K562 (cell line): ENCODE measurements around the gene UMAD1. TPM values are rescaled to one million over a fixed set of nuclear protein-coding genes. Genes with fewer than 3 reads are reported as not detected.

Experiments
- ATAC-seq: fragments of 200-7000 bp; cut with Tn5 transposase; 3 replicates; pipeline ENCODE4 v1.9.1; 2020; ENCODE audit warnings: moderate library complexity
- BruUV-seq: library from RNA; stranded (reverse); fragments of 400-500 nt; replicated peaks from 2 replicates; lab custom pipeline; 2021; lab: Mats Ljungman, UMichigan
- CTCF ChIA-PET: fragments of 300-600 bp; formaldehyde crosslinking; extraction: SDS; loops from one replicate; lab custom pipeline; 2021; ENCODE audit warnings: low intra/inter-chr PET ratio; lab: Yijun Ruan, JAX
- POLR2A ChIA-PET: fragments of 300-600, 350-650 bp; sonication (Branson Sonifier 250); formaldehyde crosslinking; extraction: SDS; loops from one replicate; lab custom pipeline; 2021; ENCODE audit warnings: antibody characterized with exemption, inconsistent platforms; lab: Yijun Ruan, JAX
- DNase-seq, 4 experiments: peaks; one replicate each; pipeline versions ENCODE4 v3.0.0 to v3.0.0-alpha.2; 2011 to 2018; ENCODE audit warnings: low spot score in 3 of 4, mixed read lengths in 3 of 4; ENCODE audit errors: extremely low read depth in 1 of 4
- FAIRE-seq: peaks from 2 replicates; lab custom pipeline; 2011; peaks lifted over from hg19 to GRCh38; lab: Jason Lieb, UNC
- H2AFZ ChIP-seq: 2 replicates; pipeline ENCODE4 v1.6.0; 2011; ENCODE audit warnings: low read depth, low read length, control low read depth, inconsistent platforms
- H3K27ac ChIP-seq: fragments of 200-600 bp; 3 replicates; pipeline ENCODE4 v1.8.0; 2011; ENCODE audit warnings: low read depth, mild to moderate bottlenecking, control low read depth, inconsistent platforms, low read length, moderate library complexity, mixed read lengths; ENCODE audit errors: extremely low read depth
- H3K27me3 ChIP-seq, 2 experiments: fragments of 300-600 bp in 1 of 2; 2 replicates in 1 of 2; 3 replicates in 1 of 2; pipeline versions ENCODE4 v1.6.0 to v1.8.0; 2011; ENCODE audit warnings: inconsistent platforms in 2 of 2, low read length in 2 of 2, mild to moderate bottlenecking in 1 of 2, mixed read lengths in 1 of 2, moderate library complexity in 1 of 2; ENCODE audit not compliant: control insufficient read depth in 2 of 2, insufficient read depth in 2 of 2
- H3K36me3 ChIP-seq: fragments of 300-600 bp; 3 replicates; pipeline ENCODE4 v1.8.0; 2011; ENCODE audit warnings: mild to moderate bottlenecking, low read length, inconsistent platforms; ENCODE audit not compliant: control insufficient read depth, insufficient read depth
- H3K4me1 ChIP-seq, 2 experiments: fragments of 200-600 bp in 1 of 2; replicated peaks in 1 of 2; 2 replicates in 1 of 2; 3 replicates in 1 of 2; pipeline versions ENCODE4 v1.5.1 to v1.8.0; 2011; ENCODE audit warnings: inconsistent platforms in 2 of 2, low read length in 2 of 2, mild to moderate bottlenecking in 1 of 2, mixed read lengths in 1 of 2, moderate library complexity in 1 of 2; ENCODE audit not compliant: control insufficient read depth in 2 of 2, insufficient read depth in 2 of 2
- H3K4me2 ChIP-seq: 2 replicates; pipeline ENCODE4 v1.6.1; 2011; ENCODE audit warnings: low read length, control low read depth, inconsistent platforms, mixed read lengths; ENCODE audit not compliant: insufficient read depth
- H3K4me3 ChIP-seq: fragments of 200-600 bp; sonication (generic), shearing (Covaris generic); 2 replicates; pipeline ENCODE4 v1.5.1; 2016; ENCODE audit warnings: control low read depth, inconsistent platforms
- H3K79me2 ChIP-seq: fragments of 200-600 bp; 3 replicates; pipeline ENCODE4 v1.8.0; 2011; ENCODE audit warnings: low read length, inconsistent platforms; ENCODE audit not compliant: control insufficient read depth, insufficient read depth
- H3K9ac ChIP-seq, 2 experiments: 2 replicates each; pipeline versions ENCODE4 v1.6.0 to v1.6.1; 2011; ENCODE audit warnings: low read depth in 2 of 2, low read length in 2 of 2, control low read depth in 1 of 2, inconsistent platforms in 1 of 2, mild to moderate bottlenecking in 1 of 2, mixed read lengths in 1 of 2; ENCODE audit not compliant: insufficient read depth in 1 of 2
- H3K9me1 ChIP-seq: one replicate; pipeline ENCODE4 v1.6.0; 2011; ENCODE audit warnings: inconsistent platforms, mild to moderate bottlenecking, low read length, moderate library complexity; ENCODE audit not compliant: control insufficient read depth, insufficient read depth
- H3K9me3 ChIP-seq: replicated peaks from 2 replicates; pipeline ENCODE4 v1.5.1; 2011; ENCODE audit warnings: low read depth, low read length, inconsistent platforms; ENCODE audit not compliant: control insufficient read depth, insufficient read depth
- H4K20me1 ChIP-seq: replicated peaks from 2 replicates; pipeline ENCODE4 v1.6.1; 2011; ENCODE audit warnings: low read length, inconsistent platforms, mixed read lengths; ENCODE audit not compliant: control insufficient read depth, insufficient read depth
- JUND ChIP-seq, 2 experiments: IDR thresholded peaks; 2 replicates in 1 of 2; 3 replicates in 1 of 2; pipeline ENCODE4 v1.6.1; 2011; ENCODE audit warnings: borderline replicate concordance in 2 of 2, low read depth in 2 of 2, low read length in 2 of 2, improper control_type of control experiment in 1 of 2, missing biosample characterization in 1 of 2, missing genetic modification characterization in 1 of 2, missing genetic modification reagents in 1 of 2
- NFIX ChIP-seq: fragments of 250-450 bp; sonication (Bioruptor Pico); IDR thresholded peaks from 2 replicates; pipeline ENCODE4 v1.4.0; 2020; ENCODE audit warnings: low read depth, mild to moderate bottlenecking, moderate library complexity
- SIRT6 ChIP-seq: IDR thresholded peaks from one replicate; pipeline ENCODE4 v1.6.1; 2012; ENCODE audit warnings: low read depth, mild to moderate bottlenecking, control low read depth, inconsistent platforms, low read length, moderate library complexity
- TAF7 ChIP-seq: fragments of 450-650 bp; IDR thresholded peaks from 2 replicates; pipeline ENCODE4 v1.6.1; 2016; ENCODE audit warnings: missing genetic modification characterization, missing compliant biosample characterization
- ZBTB1 ChIP-seq: sonication (generic); formaldehyde crosslinking; IDR thresholded peaks from 2 replicates; pipeline ENCODE4 v1.8.1; 2023; ENCODE audit warnings: missing genetic modification reagents, low read depth, mild to moderate bottlenecking, borderline replicate concordance
- ZNF41 ChIP-seq: fragments of 250-450 bp; sonication (Bioruptor Pico); conservative IDR thresholded peaks from 2 replicates; pipeline ENCODE4 v1.4.0; 2020; ENCODE audit warnings: mild to moderate bottlenecking
- WGBS: fragments of 100-300 bp; shearing (Covaris generic); methylation state at CpG from one replicate; pipeline ENCODE4 v1.1.6; 2016; ENCODE audit warnings: low coverage, mixed read lengths; ENCODE audit not compliant: insufficient coverage; ENCODE audit errors: missing lambda C conversion rate; 5-methylcytosine and 5-hydroxymethylcytosine counted together
- in situ Hi-C: fragments of 300-500 bp; cut with MboI; formaldehyde crosslinking; loops from 4 replicates; pipeline ENCODE4 v1.15.0; 2018; ENCODE audit warnings: inconsistent platforms, mixed read lengths
- intact Hi-C: fragments of 100-400 bp; cut with micrococcal nuclease; formaldehyde crosslinking; loops from 2 replicates; pipeline ENCODE4 v1.14.2; 2022
- polyA plus RNA-seq, 8 experiments: library from polyadenylated mRNA; depleted of rRNA in 4 of 8; stranded (reverse) in 5 of 8; unstranded in 3 of 8; fragments of >200 nt; fragmentation: Nextera tagmentation in 2 of 8; fragmentation: Illumina TruSeq in 1 of 8; extraction: Ambion mirVana in 2 of 8; extraction: Trizol in 1 of 8; gene quantifications; 2 replicates each; pipeline versions ENCODE4 v1.2.1 to v1.2.3, GENCODE V29; 2011 to 2014; ENCODE audit warnings: inconsistent platforms in 1 of 8, missing spikeins in 1 of 8
- total RNA-seq, 7 experiments: library from RNA; depleted of rRNA in 6 of 7; stranded (reverse); fragments of >200 nt in 6 of 7; fragmentation: Illumina TruSeq in 2 of 7; extraction: Trizol in 2 of 7; gene quantifications; 2 replicates each; pipeline versions ENCODE4 v1.2.1 to v1.2.3, GENCODE V29; 2011 to 2021; ENCODE audit warnings: low replicate concordance in 1 of 7
- TF ChIP-seq, protein P1 (sequence below): fragments of 450-650 bp; IDR thresholded peaks from 2 replicates; pipeline ENCODE4 v1.6.1; 2017; ENCODE audit warnings: mild to moderate bottlenecking, moderate library complexity
- TF ChIP-seq, protein P2 (sequence below): fragments of 450-650 bp; IDR thresholded peaks from 2 replicates; pipeline ENCODE4 v1.6.1; 2016
- TF ChIP-seq, protein P3 (sequence below): IDR thresholded peaks from 2 replicates; pipeline ENCODE4 v1.6.1; 2012; ENCODE audit warnings: low read depth, low read length, improper control_type of control experiment, borderline replicate concordance
- TF ChIP-seq, protein P4 (sequence below): fragments of 450-650 bp; IDR thresholded peaks from 2 replicates; pipeline ENCODE4 v1.6.1; 2018; ENCODE audit warnings: mild to moderate bottlenecking, low read depth; ENCODE audit not compliant: partially characterized antibody
- TF ChIP-seq, protein P5 (sequence below), 2 experiments: IDR thresholded peaks; 2 replicates each; pipeline ENCODE4 v1.6.1; 2012; ENCODE audit warnings: improper control_type of control experiment in 2 of 2, low read depth in 2 of 2, low read length in 2 of 2, borderline replicate concordance in 1 of 2

UMAD1 gene
- total and polyA plus RNA-seq, 9 of the 15 experiments (the other 6 are each of a cell fraction or from before 2014, with no cell fraction given) = 9.0 to 26.7 (median 13.3) TPM

DNA sequence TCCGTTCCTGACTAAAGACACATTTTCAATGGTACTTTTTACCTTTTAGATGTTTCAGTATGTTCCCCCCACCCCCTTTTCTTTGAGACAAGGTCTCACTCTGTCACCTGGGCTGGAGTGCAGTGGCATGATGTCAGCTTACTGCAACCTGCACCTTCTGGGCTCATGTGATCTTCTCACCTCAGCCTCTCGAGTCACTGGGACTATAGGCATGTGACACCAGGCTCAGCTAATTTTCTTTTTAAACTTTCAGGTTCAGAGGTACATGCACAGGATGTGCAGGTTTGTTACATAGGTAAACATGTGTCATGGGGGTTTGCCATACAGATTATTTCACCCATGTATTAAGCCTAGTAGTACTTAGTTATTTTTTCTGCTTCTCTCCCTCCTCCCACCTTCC lies 177.2 kb downstream of the UMAD1 start:
- H3K27ac ChIP-seq = no peak overlapping the region
- no peaks in the 10 kb centered on the region for H3K27me3 ChIP-seq
- no peaks in the 10 kb centered on the region for H3K79me2 ChIP-seq
- BruUV-seq = no TSS peak
- TF ChIP-seq, protein P1, sequence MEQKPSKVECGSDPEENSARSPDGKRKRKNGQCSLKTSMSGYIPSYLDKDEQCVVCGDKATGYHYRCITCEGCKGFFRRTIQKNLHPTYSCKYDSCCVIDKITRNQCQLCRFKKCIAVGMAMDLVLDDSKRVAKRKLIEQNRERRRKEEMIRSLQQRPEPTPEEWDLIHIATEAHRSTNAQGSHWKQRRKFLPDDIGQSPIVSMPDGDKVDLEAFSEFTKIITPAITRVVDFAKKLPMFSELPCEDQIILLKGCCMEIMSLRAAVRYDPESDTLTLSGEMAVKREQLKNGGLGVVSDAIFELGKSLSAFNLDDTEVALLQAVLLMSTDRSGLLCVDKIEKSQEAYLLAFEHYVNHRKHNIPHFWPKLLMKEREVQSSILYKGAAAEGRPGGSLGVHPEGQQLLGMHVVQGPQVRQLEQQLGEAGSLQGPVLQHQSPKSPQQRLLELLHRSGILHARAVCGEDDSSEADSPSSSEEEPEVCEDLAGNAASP = no peak
- TF ChIP-seq TAF7 = no peak
- TF ChIP-seq, protein P2, sequence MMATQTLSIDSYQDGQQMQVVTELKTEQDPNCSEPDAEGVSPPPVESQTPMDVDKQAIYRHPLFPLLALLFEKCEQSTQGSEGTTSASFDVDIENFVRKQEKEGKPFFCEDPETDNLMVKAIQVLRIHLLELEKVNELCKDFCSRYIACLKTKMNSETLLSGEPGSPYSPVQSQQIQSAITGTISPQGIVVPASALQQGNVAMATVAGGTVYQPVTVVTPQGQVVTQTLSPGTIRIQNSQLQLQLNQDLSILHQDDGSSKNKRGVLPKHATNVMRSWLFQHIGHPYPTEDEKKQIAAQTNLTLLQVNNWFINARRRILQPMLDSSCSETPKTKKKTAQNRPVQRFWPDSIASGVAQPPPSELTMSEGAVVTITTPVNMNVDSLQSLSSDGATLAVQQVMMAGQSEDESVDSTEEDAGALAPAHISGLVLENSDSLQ = no peak
- TF ChIP-seq, protein P3, sequence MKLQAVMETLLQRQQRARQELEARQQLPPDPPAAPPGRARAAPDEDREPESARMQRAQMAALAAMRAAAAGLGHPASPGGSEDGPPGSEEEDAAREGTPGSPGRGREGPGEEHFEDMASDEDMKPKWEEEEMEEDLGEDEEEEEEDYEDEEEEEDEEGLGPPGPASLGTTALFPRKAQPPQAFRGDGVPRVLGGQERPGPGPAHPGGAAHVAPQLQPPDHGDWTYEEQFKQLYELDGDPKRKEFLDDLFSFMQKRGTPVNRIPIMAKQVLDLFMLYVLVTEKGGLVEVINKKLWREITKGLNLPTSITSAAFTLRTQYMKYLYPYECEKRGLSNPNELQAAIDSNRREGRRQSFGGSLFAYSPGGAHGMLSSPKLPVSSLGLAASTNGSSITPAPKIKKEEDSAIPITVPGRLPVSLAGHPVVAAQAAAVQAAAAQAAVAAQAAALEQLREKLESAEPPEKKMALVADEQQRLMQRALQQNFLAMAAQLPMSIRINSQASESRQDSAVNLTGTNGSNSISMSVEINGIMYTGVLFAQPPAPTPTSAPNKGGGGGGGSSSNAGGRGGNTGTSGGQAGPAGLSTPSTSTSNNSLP = no peak
- TF ChIP-seq, protein P4, sequence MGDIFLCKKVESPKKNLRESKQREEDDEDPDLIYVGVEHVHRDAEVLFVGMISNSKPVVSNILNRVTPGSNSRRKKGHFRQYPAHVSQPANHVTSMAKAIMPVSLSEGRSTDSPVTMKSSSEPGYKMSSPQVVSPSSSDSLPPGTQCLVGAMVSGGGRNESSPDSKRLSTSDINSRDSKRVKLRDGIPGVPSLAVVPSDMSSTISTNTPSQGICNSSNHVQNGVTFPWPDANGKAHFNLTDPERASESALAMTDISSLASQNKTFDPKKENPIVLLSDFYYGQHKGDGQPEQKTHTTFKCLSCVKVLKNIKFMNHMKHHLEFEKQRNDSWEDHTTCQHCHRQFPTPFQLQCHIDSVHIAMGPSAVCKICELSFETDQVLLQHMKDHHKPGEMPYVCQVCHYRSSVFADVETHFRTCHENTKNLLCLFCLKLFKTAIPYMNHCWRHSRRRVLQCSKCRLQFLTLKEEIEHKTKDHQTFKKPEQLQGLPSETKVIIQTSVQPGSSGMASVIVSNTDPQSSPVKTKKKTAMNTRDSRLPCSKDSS = no peak
- no peak for TF ChIP-seq ZNF41 (CRISPR knock-in tag)
- TF ChIP-seq NFIX (CRISPR knock-in tag) = no peak
- no peak for TF ChIP-seq SIRT6
- no peak for TF ChIP-seq ZBTB1 (CRISPR knock-in tag)
- TF ChIP-seq, protein P5, sequence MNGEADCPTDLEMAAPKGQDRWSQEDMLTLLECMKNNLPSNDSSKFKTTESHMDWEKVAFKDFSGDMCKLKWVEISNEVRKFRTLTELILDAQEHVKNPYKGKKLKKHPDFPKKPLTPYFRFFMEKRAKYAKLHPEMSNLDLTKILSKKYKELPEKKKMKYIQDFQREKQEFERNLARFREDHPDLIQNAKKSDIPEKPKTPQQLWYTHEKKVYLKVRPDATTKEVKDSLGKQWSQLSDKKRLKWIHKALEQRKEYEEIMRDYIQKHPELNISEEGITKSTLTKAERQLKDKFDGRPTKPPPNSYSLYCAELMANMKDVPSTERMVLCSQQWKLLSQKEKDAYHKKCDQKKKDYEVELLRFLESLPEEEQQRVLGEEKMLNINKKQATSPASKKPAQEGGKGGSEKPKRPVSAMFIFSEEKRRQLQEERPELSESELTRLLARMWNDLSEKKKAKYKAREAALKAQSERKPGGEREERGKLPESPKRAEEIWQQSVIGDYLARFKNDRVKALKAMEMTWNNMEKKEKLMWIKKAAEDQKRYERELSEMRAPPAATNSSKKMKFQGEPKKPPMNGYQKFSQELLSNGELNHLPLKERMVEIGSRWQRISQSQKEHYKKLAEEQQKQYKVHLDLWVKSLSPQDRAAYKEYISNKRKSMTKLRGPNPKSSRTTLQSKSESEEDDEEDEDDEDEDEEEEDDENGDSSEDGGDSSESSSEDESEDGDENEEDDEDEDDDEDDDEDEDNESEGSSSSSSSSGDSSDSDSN (IDR thresholded peaks at IDR 0.05; ENCODE audit: borderline replicate concordance in 1 of 2, low read depth in 2 of 2, low read length in 2 of 2) = no peak
- TF ChIP-seq JUND (IDR thresholded peaks at IDR 0.05; ENCODE audit: borderline replicate concordance, low read depth, low read length) = no peak
- TF ChIP-seq JUND (tag; IDR thresholded peaks at IDR 0.05; ENCODE audit: borderline replicate concordance, low read depth, low read length) = no peak
- H3K9ac ChIP-seq = no peak overlapping the region
- H3K4me1 ChIP-seq = no peaks in the 10 kb centered on the region; a peak in 1 of 5 replicates
- no peaks in the 10 kb centered on the region for H3K36me3 ChIP-seq
- FAIRE-seq (no peak), DNase-seq (no peak), ATAC-seq (no peak)
- H3K9me1 ChIP-seq = no peaks in the 10 kb centered on the region
- H3K4me3 ChIP-seq = no peak overlapping the region
- no peaks in the 10 kb centered on the region for H3K9me3 ChIP-seq
- in situ Hi-C loops = no loop called here
- ChIA-PET POLR2A (interaction anchor here (0.6 kb wide), 1 partner anchor 15 kb away, joined by 3 read pairs; no protein-coding TSS in a partner anchor), CTCF (no interaction called here)
- 36% methylated on average over 2 of the region's 2 CpGs for WGBS
- intact Hi-C loops = no loop called here
- no peaks in the 10 kb centered on the region for H4K20me1 ChIP-seq
- no peak overlapping the region for H3K4me2 ChIP-seq
- H2AFZ ChIP-seq = no peak overlapping the region
